Kidney (tissue), 14 donors: ENCODE measurements around the gene MRGPRE. TPM values are rescaled to one million over a fixed set of nuclear protein-coding genes. Genes with fewer than 3 reads are reported as not detected.

Experiments used
- DNase-seq, 5 donors: peaks; one replicate each; pipeline ENCODE4 v3.0.0-alpha.2; 2013 to 2020
- FAIRE-seq: peaks from 2 replicates; lab custom pipeline; 2012; peaks lifted over from hg19 to GRCh38; lab: Jason Lieb, UNC
- H3K27ac ChIP-seq, 2 donors: one replicate each; pipeline ENCODE4 v1.7.0; 2013; ENCODE audit warnings: low read depth in 2 of 2, low read length in 2 of 2, inconsistent platforms in 1 of 2
- H3K27me3 ChIP-seq: one replicate; pipeline ENCODE4 v1.7.1; 2013; ENCODE audit warnings: low read length, inconsistent platforms; ENCODE audit not compliant: control insufficient read depth, insufficient read depth
- H3K36me3 ChIP-seq, 3 donors: one replicate each; pipeline versions ENCODE4 v1.7.0 to v1.7.1; 2013; ENCODE audit warnings: low read length in 3 of 3, control low read depth in 1 of 3, inconsistent platforms in 1 of 3; ENCODE audit not compliant: insufficient read depth in 3 of 3, control insufficient read depth in 2 of 3
- H3K4me1 ChIP-seq, 3 donors: one replicate each; pipeline versions ENCODE4 v1.7.0 to v1.7.1; 2013; ENCODE audit warnings: low read length in 3 of 3, inconsistent platforms in 1 of 3, low read depth in 1 of 3; ENCODE audit not compliant: control insufficient read depth in 2 of 3, insufficient read depth in 2 of 3
- H3K4me3 ChIP-seq, 3 donors: one replicate each; pipeline versions ENCODE4 v1.7.0 to v1.8.1; 2013; ENCODE audit warnings: low read length in 3 of 3, control low read depth in 1 of 3, inconsistent platforms in 1 of 3
- H3K9ac ChIP-seq, 3 donors: one replicate each; pipeline versions ENCODE4 v1.7.0 to v1.7.1; 2013; ENCODE audit warnings: low read length in 3 of 3, control low read depth in 1 of 3, inconsistent platforms in 1 of 3
- H3K9me3 ChIP-seq, 3 donors: one replicate each; pipeline versions ENCODE4 v1.7.0 to v1.7.1; 2013; ENCODE audit warnings: low read length in 3 of 3, control low read depth in 1 of 3, inconsistent platforms in 1 of 3; ENCODE audit not compliant: control insufficient read depth in 2 of 3, insufficient read depth in 1 of 3
- intact Hi-C: fragments of 100-400 bp; cut with DNase I; formaldehyde crosslinking; loops from one replicate; pipeline ENCODE4 v1.11.1; 2022
- polyA plus RNA-seq: library from polyadenylated mRNA; stranded (reverse); fragments of 350-450 nt; fragmentation: Illumina TruSeq; extraction: RNeasy Lipid Tissue Mini Kit (QIAGEN cat#74804); gene quantifications from one replicate; pipeline ENCODE4 v1.2.3, GENCODE V29; 2014; ENCODE audit warnings: low read depth, low replicate concordance; ENCODE audit not compliant: insufficient read depth
- total RNA-seq: library from RNA; stranded (reverse); fragmentation: NEBNext Ultra II Directional; extraction: Animal tissue kit (Norgen Biotek cat#: 25700); gene quantifications from one replicate; pipeline ENCODE4 v1.2.1, GENCODE V29; 2021
- TF ChIP-seq, protein P1 (sequence below): IDR thresholded peaks from 3 replicates; pipeline ENCODE4 v1.5.1; 2012; ENCODE audit warnings: mild to moderate bottlenecking, moderate library complexity, borderline replicate concordance; ENCODE audit not compliant: insufficient read depth; ENCODE audit errors: extremely low read depth
- donor health status: control.
- donor health status: control.
- donor health status: control.
- donor health status: control.
- donor health status: control.
- donor health status: DM: yes; HTN: yes; CAD: no.
- donor health status: Normal renal cell carcinoma (clear cell type).

The MRGPRE gene
- total and polyA plus RNA-seq, 2 donors from 2014 or later: 0.22 TPM; not detected in 1

- H3K4me3 ChIP-seq: no peak overlapping the region
- DNase-seq (peak in 1 of 5 donors; percentile 62), FAIRE-seq (no peak)
- no peak overlapping the region for H3K27ac ChIP-seq
- intact Hi-C loops: no loop called here
- H3K9ac ChIP-seq: no peak overlapping the region
- TF ChIP-seq, protein P1, sequence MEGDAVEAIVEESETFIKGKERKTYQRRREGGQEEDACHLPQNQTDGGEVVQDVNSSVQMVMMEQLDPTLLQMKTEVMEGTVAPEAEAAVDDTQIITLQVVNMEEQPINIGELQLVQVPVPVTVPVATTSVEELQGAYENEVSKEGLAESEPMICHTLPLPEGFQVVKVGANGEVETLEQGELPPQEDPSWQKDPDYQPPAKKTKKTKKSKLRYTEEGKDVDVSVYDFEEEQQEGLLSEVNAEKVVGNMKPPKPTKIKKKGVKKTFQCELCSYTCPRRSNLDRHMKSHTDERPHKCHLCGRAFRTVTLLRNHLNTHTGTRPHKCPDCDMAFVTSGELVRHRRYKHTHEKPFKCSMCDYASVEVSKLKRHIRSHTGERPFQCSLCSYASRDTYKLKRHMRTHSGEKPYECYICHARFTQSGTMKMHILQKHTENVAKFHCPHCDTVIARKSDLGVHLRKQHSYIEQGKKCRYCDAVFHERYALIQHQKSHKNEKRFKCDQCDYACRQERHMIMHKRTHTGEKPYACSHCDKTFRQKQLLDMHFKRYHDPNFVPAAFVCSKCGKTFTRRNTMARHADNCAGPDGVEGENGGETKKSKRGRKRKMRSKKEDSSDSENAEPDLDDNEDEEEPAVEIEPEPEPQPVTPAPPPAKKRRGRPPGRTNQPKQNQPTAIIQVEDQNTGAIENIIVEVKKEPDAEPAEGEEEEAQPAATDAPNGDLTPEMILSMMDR: no peak
- no peaks in the 10 kb centered on the region for H3K9me3 ChIP-seq
- no peaks in the 10 kb centered on the region for H3K4me1 ChIP-seq
- no peaks in the 10 kb centered on the region for H3K27me3 ChIP-seq
- no peaks in the 10 kb centered on the region for H3K36me3 ChIP-seq
These were observed 35.0 kb downstream of the MRGPRE start for GRCh38 chr11:3197044-3197695.

DNA sequence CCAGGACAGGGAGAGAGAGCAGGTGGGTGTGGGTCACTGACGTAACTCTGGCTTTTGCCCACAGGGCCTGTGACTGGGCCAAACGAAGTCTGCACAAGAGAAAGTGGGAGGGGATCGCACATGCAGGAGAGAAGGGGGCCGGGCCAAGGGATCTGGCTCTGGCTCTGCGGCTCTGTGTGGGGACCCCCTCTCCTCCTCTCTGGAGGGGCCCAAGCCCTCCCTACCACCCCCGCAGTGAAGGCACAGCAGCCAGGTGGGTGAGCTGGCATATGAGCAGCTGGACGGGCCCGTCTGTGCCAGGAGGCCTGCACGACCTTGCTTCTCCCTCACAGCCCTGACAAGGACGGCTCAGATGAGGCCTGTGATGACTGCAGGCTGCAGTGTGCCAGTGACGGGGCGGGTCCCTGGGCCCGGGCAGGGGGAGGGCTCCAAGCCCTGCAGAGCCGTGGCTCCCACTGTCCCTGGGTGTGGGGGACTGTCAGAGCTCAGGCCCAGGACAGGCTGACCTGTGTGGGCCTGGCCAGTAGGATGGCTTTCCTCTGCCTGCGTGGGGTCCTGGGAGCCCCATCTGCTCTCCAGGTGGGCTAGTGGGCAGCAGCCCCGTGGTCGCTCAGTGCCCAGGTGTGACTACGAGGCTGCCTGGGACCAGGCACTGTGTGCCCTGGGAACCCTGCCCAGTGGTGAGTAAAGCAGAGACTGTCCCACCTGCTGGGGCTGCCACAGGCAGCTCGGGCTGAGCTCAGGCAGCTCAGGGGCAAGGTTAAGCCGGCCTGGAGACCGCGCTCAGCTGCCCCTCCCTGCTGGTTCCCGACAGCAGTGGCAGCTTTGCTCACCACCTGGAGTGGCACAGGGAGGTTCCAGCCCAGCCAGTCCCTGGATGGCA is 35.8 kb downstream of the MRGPRE start:
- DNase-seq (peak in 2 of 5 donors; percentile 17 to 72), FAIRE-seq (no peak)
- TF ChIP-seq, protein P1: no peak
- Histone ChIP-seq H3K9ac (no peak overlapping the region), H3K9me3 (no peaks in the 10 kb centered on the region), H3K4me3 (no peak overlapping the region), H3K27ac (no peak overlapping the region), H3K36me3 (no peaks in the 10 kb centered on the region), H3K4me1 (no peaks in the 10 kb centered on the region), H3K27me3 (no peaks in the 10 kb centered on the region)
- intact Hi-C loops: no loop called here

DNA sequence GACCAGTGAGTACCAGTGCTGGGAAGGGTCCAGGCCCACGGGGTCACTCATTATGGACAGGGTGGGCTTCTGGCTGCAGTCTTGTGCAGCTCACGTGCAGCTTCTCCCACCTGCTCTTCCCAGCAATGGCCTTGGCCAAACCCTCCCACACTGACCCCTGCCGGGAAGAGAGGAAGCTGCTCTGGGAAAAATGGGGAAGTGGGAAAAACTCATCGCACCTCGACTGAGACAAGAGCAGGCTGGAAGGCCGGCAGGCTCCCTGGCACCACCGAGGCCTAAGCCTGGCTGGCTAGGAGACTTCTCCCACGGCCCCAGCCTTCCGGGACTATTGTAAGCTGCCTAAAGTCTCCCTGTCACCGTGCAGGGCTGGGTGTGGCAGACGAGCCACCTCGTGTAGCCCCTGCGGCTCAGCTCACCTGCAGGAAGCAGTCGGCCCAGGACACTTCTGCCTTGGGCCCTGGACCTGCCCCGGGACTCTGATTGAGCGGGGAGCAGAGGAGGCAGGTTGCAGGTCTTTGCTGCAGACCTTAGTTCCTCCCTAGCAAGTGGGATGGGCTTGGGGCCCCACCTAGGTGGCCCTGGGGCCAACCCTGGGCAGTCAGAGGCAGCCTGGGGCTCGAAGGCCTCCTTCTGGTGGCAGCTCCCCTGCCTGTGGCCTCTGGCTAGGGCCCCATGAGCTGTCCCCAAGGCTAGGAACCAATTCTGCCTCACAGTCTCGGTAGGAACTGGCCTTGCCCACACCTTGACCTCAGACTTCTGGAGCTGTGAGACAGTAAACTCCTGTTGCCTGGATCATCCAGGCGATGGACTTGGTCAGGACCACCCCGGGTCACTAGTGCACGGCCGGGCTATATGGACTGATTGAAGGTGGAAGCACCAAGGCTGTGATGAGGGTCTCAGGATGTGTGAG is 36.7 kb downstream of the MRGPRE start:
- FAIRE-seq (no peak), DNase-seq (peak in 4 of 5 donors; percentile 52 to 72 (median 62))
- TF ChIP-seq, protein P1: peak; percentile 22
- Histone ChIP-seq H3K27me3 (no peaks in the 10 kb centered on the region), H3K9me3 (no peaks in the 10 kb centered on the region), H3K9ac (no peak overlapping the region), H3K36me3 (no peaks in the 10 kb centered on the region), H3K4me1 (no peaks in the 10 kb centered on the region), H3K27ac (no peak overlapping the region), H3K4me3 (no peak overlapping the region)
- intact Hi-C loops: no loop called here
